Activated B cell treated with CpG ODN at 0.5 μM for 24 hours (primary cell): Measurements from ENCODE around the gene DOK3. TPM values are rescaled to one million over a fixed set of nuclear protein-coding genes. Genes with fewer than 3 reads are reported as not detected.
A peak's percentile ranks its signal among the peaks of the same experiment; 100 is the strongest.

Experiments used
- ATAC-seq: fragments of 200-7000 bp; cut with Tn5 transposase; one replicate; pipeline ENCODE4 v1.10.0; 2021; ENCODE audit warnings: low read depth, mild to moderate bottlenecking, moderate library complexity
- CTCF ChIA-PET: fragments of 350-600 bp; sonication (Branson Sonifier 250); formaldehyde crosslinking; loops from one replicate; lab custom pipeline; 2021; ENCODE audit warnings: antibody characterized with exemption; lab: Charles Lee
- POLR2A ChIA-PET: fragments of 350-600 bp; sonication (Branson Sonifier 250); formaldehyde crosslinking; loops from one replicate; lab custom pipeline; 2021; ENCODE audit warnings: antibody characterized with exemption; lab: Charles Lee
- DNase-seq: peaks from one replicate; pipeline ENCODE4 v3.0.0; 2022
- H3K27ac Mint-ChIP-seq: one replicate; pipeline ENCODE4 v1.8.0; 2020; ENCODE audit warnings: mixed read lengths
- H3K27me3 Mint-ChIP-seq: one replicate; pipeline ENCODE4 v1.8.0; 2021; ENCODE audit warnings: mixed read lengths
- H3K36me3 Mint-ChIP-seq: one replicate; pipeline ENCODE4 v1.8.0; 2021; ENCODE audit warnings: low read depth, mixed read lengths
- H3K4me1 Mint-ChIP-seq: one replicate; pipeline ENCODE4 v1.8.0; 2021; ENCODE audit warnings: mixed read lengths
- H3K4me3 Mint-ChIP-seq: one replicate; pipeline ENCODE4 v1.8.0; 2020; ENCODE audit warnings: mild to moderate bottlenecking, mixed read lengths
- H3K9me3 Mint-ChIP-seq: one replicate; pipeline ENCODE4 v1.8.0; 2020; ENCODE audit warnings: mixed read lengths
- CTCF ChIP-seq: fragments of 200-600 bp; IDR thresholded peaks from one replicate; pipeline ENCODE4 v1.8.0; 2022; ENCODE audit warnings: antibody characterized with exemption, mild to moderate bottlenecking
- intact Hi-C: fragments of 100-400 bp; cut with micrococcal nuclease; formaldehyde crosslinking; loops from one replicate; pipeline ENCODE4 v1.15.1; 2024
- total RNA-seq: library from RNA; stranded (reverse); gene quantifications from 2 replicates; pipeline ENCODE4 v1.2.3, GENCODE V29; 2022

Gene DOK3
- total RNA-seq, 1 donor from 2014 or later = 88.5 TPM

GRCh38 chr5:177519463-177520235, 10.0 kb upstream of the DOK3 start:
- DNase-seq = no peak
- no peak for ATAC-seq
- POLR2A ChIA-PET = no interaction called here
- Mint-ChIP-seq H3K36me3 (peaks cover 52% of the 10 kb centered on the region), H3K4me1 (peaks cover 43% of the 10 kb centered on the region), H3K9me3 (no peaks in the 10 kb centered on the region), H3K27me3 (no peaks in the 10 kb centered on the region), H3K4me3 (no peak overlapping the region), H3K27ac (no peak overlapping the region)
- CTCF ChIA-PET = no interaction called here
- intact Hi-C loops = no loop called here
- TF ChIP-seq CTCF = no peak

- peaks cover 74% of the 10 kb centered on the region for H3K36me3 Mint-ChIP-seq
- H3K9me3 Mint-ChIP-seq = no peaks in the 10 kb centered on the region
- POLR2A ChIA-PET = interaction anchor here (0.6 to 1.6 kb wide), 4 partner anchors 9 to 1046 kb away, joined by 3 to 9 read pairs (median 4); partner anchors contain the start of gene RNF44
- peak within 1 kb of the TSS; percentile 94 for H3K27ac Mint-ChIP-seq
- DNase-seq = peak; percentile 93
- peak; percentile 92 for ATAC-seq
- peak within 1 kb of the TSS; percentile 98 for H3K4me3 Mint-ChIP-seq
- H3K4me1 Mint-ChIP-seq = peaks cover 50% of the 10 kb centered on the region
- TF ChIP-seq CTCF = no peak
- CTCF ChIA-PET = interaction anchor here (1.4 to 3.5 kb wide), 2 partner anchors 16 to 404 kb away, joined by 3 to 21 read pairs; no protein-coding TSS in a partner anchor
- intact Hi-C loops = loop anchor here (1.0 to 2.0 kb wide), 4 partner anchors 8 to 76 kb away; partner anchors contain the start of genes DOK3, FAM193B, PDLIM7 and TMED9
- H3K27me3 Mint-ChIP-seq = no peaks in the 10 kb centered on the region
Observed at GRCh38 chr5:177516601-177517568, 7.3 kb upstream of the DOK3 start, which contains the start of gene DDX41. Gene DDX41 (minus strand): TSS chr5:177516961. CDS start chr5:177516945, 16 bp downstream.

- CTCF ChIA-PET = interaction anchor here (0.8 to 3.5 kb wide), 4 partner anchors 14 to 402 kb away, joined by 3 to 21 read pairs (median 4); no protein-coding TSS in a partner anchor
- ATAC-seq = no peak
- POLR2A ChIA-PET = interaction anchor here (0.8 kb wide), 1 partner anchor 77 kb away, joined by 3 read pairs; no protein-coding TSS in a partner anchor
- DNase-seq = no peak
- H3K36me3 Mint-ChIP-seq = peaks cover 75% of the 10 kb centered on the region
- H3K4me3 Mint-ChIP-seq = peak overlapping the region; percentile 98
- intact Hi-C loops = no loop called here
- no peaks in the 10 kb centered on the region for H3K9me3 Mint-ChIP-seq
- no peak for TF ChIP-seq CTCF
- H3K27me3 Mint-ChIP-seq = no peaks in the 10 kb centered on the region
- peaks cover 56% of the 10 kb centered on the region for H3K4me1 Mint-ChIP-seq
- peak overlapping the region; percentile 94 for H3K27ac Mint-ChIP-seq
Observed at GRCh38 chr5:177515580-177515979, 6.0 kb upstream of the DOK3 start.

- ChIA-PET CTCF (interaction anchor here (3.5 kb wide), 1 partner anchor 13 kb away, joined by 21 read pairs; no protein-coding TSS in a partner anchor), POLR2A (no interaction called here)
- H3K9me3 Mint-ChIP-seq = no peaks in the 10 kb centered on the region
- peaks cover 58% of the 10 kb centered on the region for H3K4me1 Mint-ChIP-seq
- H3K27ac Mint-ChIP-seq = no peak overlapping the region
- peaks cover 70% of the 10 kb centered on the region for H3K36me3 Mint-ChIP-seq
- H3K4me3 Mint-ChIP-seq = peak overlapping the region; percentile 98
- intact Hi-C loops = no loop called here
- TF ChIP-seq CTCF = no peak
- ATAC-seq (no peak), DNase-seq (no peak)
- H3K27me3 Mint-ChIP-seq = no peaks in the 10 kb centered on the region
Observed at GRCh38 chr5:177514541-177514940, 4.9 kb upstream of the DOK3 start.
